Activated naive CD8-positive, alpha-beta T cell treated with anti-CD3 and anti-CD28 coated beads for 36 hours (primary cell): ENCODE data around the gene USP3. TPM values are rescaled to one million over a fixed set of nuclear protein-coding genes. Genes with fewer than 3 reads are reported as not detected.

Experiments
- DNase-seq: peaks from one replicate; pipeline ENCODE4 v3.0.0; 2021
- H3K27ac Mint-ChIP-seq: one replicate; pipeline ENCODE4 v1.8.0; 2022; ENCODE audit warnings: mild to moderate bottlenecking, moderate library complexity, mixed read lengths
- H3K27me3 Mint-ChIP-seq: one replicate; pipeline ENCODE4 v1.8.0; 2022; ENCODE audit warnings: mild to moderate bottlenecking, mixed read lengths
- H3K36me3 Mint-ChIP-seq: one replicate; pipeline ENCODE4 v1.8.0; 2021; ENCODE audit warnings: mild to moderate bottlenecking, mixed read lengths
- H3K4me1 Mint-ChIP-seq: one replicate; pipeline ENCODE4 v1.8.0; 2021; ENCODE audit warnings: mixed read lengths
- H3K4me3 Mint-ChIP-seq: one replicate; pipeline ENCODE4 v1.8.0; 2022; ENCODE audit warnings: mild to moderate bottlenecking, moderate library complexity, mixed read lengths
- H3K9me3 Mint-ChIP-seq: one replicate; pipeline ENCODE4 v1.8.0; 2022; ENCODE audit warnings: mixed read lengths
- total RNA-seq, 2 experiments: library from RNA; stranded (reverse); gene quantifications; one replicate each; pipeline ENCODE4 v1.2.3, GENCODE V29; 2021

USP3 gene
- total RNA-seq, 2 experiments from 2014 or later, result 42.2 to 46.0 TPM

GRCh38 chr15:63473007-63473748 is 31.2 kb upstream of the USP3 start:
- Mint-ChIP-seq H3K27ac (peak overlapping the region; percentile 84), H3K9me3 (peaks cover 1% of the 10 kb centered on the region), H3K4me3 (no peak overlapping the region), H3K4me1 (peaks cover 44% of the 10 kb centered on the region), H3K27me3 (no peaks in the 10 kb centered on the region), H3K36me3 (no peaks in the 10 kb centered on the region)
- DNase-seq, result peak; percentile 26

GRCh38 chr15:63473749-63473998 is 30.7 kb upstream of the USP3 start:
- Mint-ChIP-seq H3K4me3 (no peak overlapping the region), H3K36me3 (no peaks in the 10 kb centered on the region), H3K27ac (peak overlapping the region; percentile 84), H3K4me1 (peaks cover 46% of the 10 kb centered on the region), H3K27me3 (no peaks in the 10 kb centered on the region), H3K9me3 (peaks cover 1% of the 10 kb centered on the region)
- DNase-seq, result no peak

- peaks cover 1% of the 10 kb centered on the region for H3K9me3 Mint-ChIP-seq
- peak overlapping the region; percentile 84 for H3K27ac Mint-ChIP-seq
- peak; percentile 67 for DNase-seq
- H3K4me1 Mint-ChIP-seq, result peaks cover 47% of the 10 kb centered on the region
- H3K4me3 Mint-ChIP-seq, result peak overlapping the region; percentile 57
- H3K27me3 Mint-ChIP-seq, result no peaks in the 10 kb centered on the region
- no peaks in the 10 kb centered on the region for H3K36me3 Mint-ChIP-seq
Observed at GRCh38 chr15:63473999-63474809, 30.2 kb upstream of the USP3 start.

GRCh38 chr15:63474810-63475316 is 29.5 kb upstream of the USP3 start:
- Mint-ChIP-seq H3K27me3 (no peaks in the 10 kb centered on the region), H3K4me3 (no peak overlapping the region), H3K36me3 (no peaks in the 10 kb centered on the region), H3K27ac (peak overlapping the region; percentile 23), H3K4me1 (peaks cover 50% of the 10 kb centered on the region), H3K9me3 (peaks cover 1% of the 10 kb centered on the region)
- no peak for DNase-seq

GRCh38 chr15:63475707-63476106 is 28.7 kb upstream of the USP3 start:
- Mint-ChIP-seq H3K36me3 (no peaks in the 10 kb centered on the region), H3K27ac (no peak overlapping the region), H3K9me3 (peaks cover 1% of the 10 kb centered on the region), H3K4me3 (no peak overlapping the region), H3K4me1 (peaks cover 59% of the 10 kb centered on the region), H3K27me3 (no peaks in the 10 kb centered on the region)
- no peak for DNase-seq

- Mint-ChIP-seq H3K4me3 (no peak overlapping the region), H3K27ac (no peak overlapping the region), H3K9me3 (peaks cover 1% of the 10 kb centered on the region), H3K36me3 (no peaks in the 10 kb centered on the region), H3K4me1 (peaks cover 64% of the 10 kb centered on the region), H3K27me3 (no peaks in the 10 kb centered on the region)
- no peak for DNase-seq
Observed at GRCh38 chr15:63476229-63476632, 28.2 kb upstream of the USP3 start.

- Mint-ChIP-seq H3K9me3 (no peaks in the 10 kb centered on the region), H3K36me3 (no peaks in the 10 kb centered on the region), H3K4me1 (peaks cover 73% of the 10 kb centered on the region), H3K4me3 (no peak overlapping the region), H3K27me3 (no peaks in the 10 kb centered on the region), H3K27ac (peak overlapping the region; percentile 25)
- no peak for DNase-seq
Observed at GRCh38 chr15:63478243-63478642, 26.1 kb upstream of the USP3 start.

- Mint-ChIP-seq H3K27ac (peak overlapping the region; percentile 90), H3K9me3 (no peaks in the 10 kb centered on the region), H3K4me3 (no peak overlapping the region), H3K27me3 (no peaks in the 10 kb centered on the region), H3K4me1 (peaks cover 74% of the 10 kb centered on the region), H3K36me3 (no peaks in the 10 kb centered on the region)
- DNase-seq, result no peak
Observed at GRCh38 chr15:63480441-63480821, 24.0 kb upstream of the USP3 start.

GRCh38 chr15:63481105-63481810 is 23.1 kb upstream of the USP3 start:
- Mint-ChIP-seq H3K36me3 (no peaks in the 10 kb centered on the region), H3K27me3 (no peaks in the 10 kb centered on the region), H3K9me3 (no peaks in the 10 kb centered on the region), H3K27ac (peak overlapping the region; percentile 90), H3K4me3 (no peak overlapping the region), H3K4me1 (peaks cover 70% of the 10 kb centered on the region)
- DNase-seq, result peak; percentile 44

- H3K9me3 Mint-ChIP-seq, result no peaks in the 10 kb centered on the region
- peaks cover 78% of the 10 kb centered on the region for H3K4me1 Mint-ChIP-seq
- H3K27ac Mint-ChIP-seq, result peak overlapping the region; percentile 29
- no peak overlapping the region for H3K4me3 Mint-ChIP-seq
- no peaks in the 10 kb centered on the region for H3K27me3 Mint-ChIP-seq
- no peaks in the 10 kb centered on the region for H3K36me3 Mint-ChIP-seq
- DNase-seq, result no peak
Observed at GRCh38 chr15:63482874-63483323, 21.5 kb upstream of the USP3 start.

GRCh38 chr15:63483521-63484371 is 20.6 kb upstream of the USP3 start:
- no peaks in the 10 kb centered on the region for H3K36me3 Mint-ChIP-seq
- H3K27ac Mint-ChIP-seq, result peak overlapping the region; percentile 86
- no peak for DNase-seq
- H3K9me3 Mint-ChIP-seq, result no peaks in the 10 kb centered on the region
- H3K27me3 Mint-ChIP-seq, result no peaks in the 10 kb centered on the region
- peaks cover 74% of the 10 kb centered on the region for H3K4me1 Mint-ChIP-seq
- H3K4me3 Mint-ChIP-seq, result no peak overlapping the region

GRCh38 chr15:63484433-63485186 is 19.8 kb upstream of the USP3 start:
- no peak overlapping the region for H3K4me3 Mint-ChIP-seq
- H3K27ac Mint-ChIP-seq, result peak overlapping the region; percentile 86
- peaks cover 65% of the 10 kb centered on the region for H3K4me1 Mint-ChIP-seq
- H3K9me3 Mint-ChIP-seq, result no peaks in the 10 kb centered on the region
- H3K27me3 Mint-ChIP-seq, result no peaks in the 10 kb centered on the region
- no peak for DNase-seq
- no peaks in the 10 kb centered on the region for H3K36me3 Mint-ChIP-seq

GRCh38 chr15:63487076-63487757 is 17.2 kb upstream of the USP3 start:
- DNase-seq, result peak; percentile 87

More at GRCh38 chr15:63487076-63487757, 17.2 kb upstream of the USP3 start:
- Mint-ChIP-seq H3K36me3 (no peaks in the 10 kb centered on the region), H3K4me1 (peaks cover 55% of the 10 kb centered on the region), H3K9me3 (no peaks in the 10 kb centered on the region), H3K27ac (peak overlapping the region; percentile 66), H3K4me3 (peak overlapping the region; percentile 40), H3K27me3 (no peaks in the 10 kb centered on the region)
